Measurements from ENCODE around the gene INHBB.

The INHBB gene

DNA sequence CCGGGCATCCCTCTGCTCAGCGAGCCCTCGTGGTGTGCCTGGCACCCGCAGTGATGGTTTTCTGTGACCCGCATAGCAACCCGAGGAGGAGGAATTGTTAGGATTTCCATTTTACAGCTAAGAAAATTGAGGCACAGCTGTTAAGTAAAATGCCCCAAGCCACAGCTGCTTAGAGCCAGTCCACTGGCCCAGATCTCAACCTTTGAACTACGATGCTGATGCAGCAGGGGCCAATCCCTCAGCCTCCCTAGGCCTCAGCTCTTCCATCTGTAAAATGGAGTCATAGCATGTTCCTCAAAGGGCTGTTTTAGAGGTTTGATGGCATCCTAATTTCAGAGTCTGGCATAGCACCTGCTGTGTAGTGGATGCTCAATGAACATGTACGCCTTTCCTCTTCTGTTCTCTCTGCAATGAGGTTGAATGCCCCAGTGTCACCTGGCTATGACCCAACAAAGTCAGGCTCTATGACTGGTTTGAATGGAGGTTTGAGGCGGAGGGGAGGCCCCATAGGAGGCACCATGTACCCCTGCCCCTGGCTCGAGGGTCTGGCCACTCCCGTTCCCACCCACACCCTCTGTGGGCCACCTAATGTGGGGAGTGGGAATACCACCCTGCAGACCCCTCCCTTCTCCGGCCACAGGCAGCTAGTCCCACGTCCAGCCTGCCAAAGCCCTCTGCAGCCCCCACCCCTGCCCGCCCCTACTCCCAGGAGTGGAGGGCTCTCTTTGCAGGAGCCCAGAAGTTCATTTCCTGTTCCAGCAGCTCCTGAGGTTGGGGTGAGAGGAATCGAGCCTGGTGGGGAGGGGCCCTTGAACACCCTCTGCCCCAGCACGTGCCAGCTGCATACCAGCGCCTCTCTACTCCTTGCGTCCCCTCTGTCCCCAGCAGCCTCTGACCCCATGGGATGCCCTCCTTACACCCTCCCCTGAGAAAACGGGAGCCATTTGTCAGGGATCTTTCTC is 31.0 kb downstream of the INHBB start:
- no peaks in the 10 kb centered on the region for H3K36me3 ChIP-seq (ENCODE audit: insufficient read depth, low read length)
- no peak overlapping the region for H3K9ac ChIP-seq (ENCODE audit: low read depth, low read length)
- H3K4me1 ChIP-seq (ENCODE audit: control insufficient read depth, insufficient read depth, low read length), result no peaks in the 10 kb centered on the region
- peaks cover 68% of the 10 kb centered on the region for H3K27me3 ChIP-seq (ENCODE audit: control insufficient read depth, insufficient read depth, low read length)
- no peak overlapping the region for H3K4me2 ChIP-seq (ENCODE audit: low read length)
- H3K4me3 ChIP-seq (ENCODE audit: low read length), result no peak overlapping the region
- no peaks in the 10 kb centered on the region for H3K9me3 ChIP-seq (replicated peaks; ENCODE audit: low read length)

GRCh38 chr2:120378605-120379004 is 32.7 kb downstream of the INHBB start:
- Histone ChIP-seq H3K4me3 (ENCODE audit: low read length) (no peak overlapping the region), H3K9me3 (replicated peaks; ENCODE audit: low read length) (no peaks in the 10 kb centered on the region), H3K27me3 (ENCODE audit: control insufficient read depth, insufficient read depth, low read length) (peaks cover 79% of the 10 kb centered on the region), H3K4me2 (ENCODE audit: low read length) (no peak overlapping the region), H3K36me3 (ENCODE audit: insufficient read depth, low read length) (no peaks in the 10 kb centered on the region), H3K9ac (ENCODE audit: low read depth, low read length) (no peak overlapping the region), H3K4me1 (ENCODE audit: control insufficient read depth, insufficient read depth, low read length) (no peaks in the 10 kb centered on the region)

DNA sequence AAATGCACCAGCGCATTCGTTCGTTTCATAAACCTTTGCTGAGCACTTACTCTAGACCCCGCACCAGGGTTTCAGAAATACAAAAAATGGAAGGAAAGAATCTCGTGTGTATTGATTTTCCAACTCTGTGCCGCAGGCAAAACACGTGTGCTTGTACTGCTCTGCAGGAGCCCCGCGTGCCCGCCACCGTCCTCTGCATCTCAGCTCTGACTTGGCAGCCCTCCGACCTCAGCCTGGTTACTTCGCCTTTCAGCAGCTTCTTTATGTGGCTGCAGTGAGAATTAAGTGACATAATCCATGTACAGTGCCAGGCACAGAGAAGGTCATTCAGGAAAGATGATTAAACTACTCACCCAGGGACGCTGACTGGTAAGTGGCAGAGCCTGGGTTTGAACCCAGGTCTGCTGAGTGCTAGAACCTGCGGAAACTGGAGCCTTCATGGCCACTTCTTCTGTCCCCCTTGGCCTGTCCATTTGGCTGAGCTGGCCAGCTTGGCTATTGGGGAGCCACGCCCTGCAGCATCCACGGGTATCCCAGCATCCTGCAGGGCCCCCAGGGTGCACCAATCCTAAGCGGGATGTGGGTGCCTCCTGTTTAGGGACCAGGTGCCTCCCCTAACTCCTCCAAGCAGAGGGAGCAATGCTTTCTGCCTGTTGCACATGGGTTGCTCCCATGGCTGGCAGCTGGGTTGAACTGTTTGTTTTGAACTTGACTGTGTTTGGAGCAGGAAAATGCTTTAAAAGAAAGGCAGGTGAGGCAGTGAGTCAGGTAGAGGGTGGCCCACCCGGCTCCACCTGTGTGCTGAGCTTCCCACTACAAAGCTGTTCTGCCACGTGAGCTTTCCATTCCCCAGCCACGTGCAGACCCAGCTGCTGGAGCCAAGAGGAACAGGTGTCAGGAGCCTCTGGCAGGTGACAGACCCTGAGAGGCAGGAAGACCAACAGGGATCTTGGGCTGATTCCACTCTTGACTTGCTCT is 34.3 kb downstream of the INHBB start:
- H3K4me1 ChIP-seq (ENCODE audit: control insufficient read depth, insufficient read depth, low read length), result no peaks in the 10 kb centered on the region
- no peak overlapping the region for H3K9ac ChIP-seq (ENCODE audit: low read depth, low read length)
- H3K4me2 ChIP-seq (ENCODE audit: low read length), result no peak overlapping the region
- peaks cover 69% of the 10 kb centered on the region for H3K27me3 ChIP-seq (ENCODE audit: control insufficient read depth, insufficient read depth, low read length)
- no peak overlapping the region for H3K4me3 ChIP-seq (ENCODE audit: low read length)
- no peaks in the 10 kb centered on the region for H3K36me3 ChIP-seq (ENCODE audit: insufficient read depth, low read length)
- no peaks in the 10 kb centered on the region for H3K9me3 ChIP-seq (replicated peaks; ENCODE audit: low read length)

DNA sequence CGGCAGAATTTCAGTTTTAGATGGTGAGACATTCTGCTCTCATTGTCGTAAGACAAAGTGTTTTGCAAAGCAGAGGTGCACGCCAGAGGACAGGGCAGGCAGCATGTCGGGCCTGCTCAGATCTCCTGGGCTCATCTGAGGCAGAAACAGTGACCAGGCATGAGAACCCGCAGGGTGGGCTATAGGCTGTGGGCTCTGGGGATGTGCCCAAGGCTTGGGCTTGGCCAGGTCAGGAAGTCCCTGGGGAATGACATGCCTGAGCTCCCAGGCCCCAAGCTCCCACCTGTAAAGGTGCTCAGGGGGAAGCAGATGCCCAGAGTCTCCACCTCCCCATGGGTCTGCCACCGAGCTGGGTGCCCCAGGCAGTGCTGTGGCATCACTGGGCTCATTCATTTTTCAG is 35.3 kb downstream of the INHBB start:
- Histone ChIP-seq H3K36me3 (ENCODE audit: insufficient read depth, low read length) (no peaks in the 10 kb centered on the region), H3K27me3 (ENCODE audit: control insufficient read depth, insufficient read depth, low read length) (peaks cover 67% of the 10 kb centered on the region), H3K9ac (ENCODE audit: low read depth, low read length) (no peak overlapping the region), H3K4me3 (ENCODE audit: low read length) (no peak overlapping the region), H3K4me1 (ENCODE audit: control insufficient read depth, insufficient read depth, low read length) (no peaks in the 10 kb centered on the region), H3K4me2 (ENCODE audit: low read length) (no peak overlapping the region), H3K9me3 (replicated peaks; ENCODE audit: low read length) (no peaks in the 10 kb centered on the region)

- Histone ChIP-seq H3K9ac (ENCODE audit: low read depth, low read length) (no peak overlapping the region), H3K9me3 (replicated peaks; ENCODE audit: low read length) (no peaks in the 10 kb centered on the region), H3K4me3 (ENCODE audit: low read length) (no peak overlapping the region), H3K4me1 (ENCODE audit: control insufficient read depth, insufficient read depth, low read length) (no peaks in the 10 kb centered on the region), H3K4me2 (ENCODE audit: low read length) (no peak overlapping the region), H3K27me3 (ENCODE audit: control insufficient read depth, insufficient read depth, low read length) (peaks cover 63% of the 10 kb centered on the region), H3K36me3 (ENCODE audit: insufficient read depth, low read length) (no peaks in the 10 kb centered on the region)
Observed at GRCh38 chr2:120381661-120382060, 35.7 kb downstream of the INHBB start.

GRCh38 chr2:120382541-120383144 is 36.7 kb downstream of the INHBB start:
- Histone ChIP-seq H3K4me3 (ENCODE audit: low read length) (no peak overlapping the region), H3K4me2 (ENCODE audit: low read length) (no peak overlapping the region), H3K27me3 (ENCODE audit: control insufficient read depth, insufficient read depth, low read length) (peaks cover 62% of the 10 kb centered on the region), H3K36me3 (ENCODE audit: insufficient read depth, low read length) (no peaks in the 10 kb centered on the region), H3K9me3 (replicated peaks; ENCODE audit: low read length) (no peaks in the 10 kb centered on the region), H3K9ac (ENCODE audit: low read depth, low read length) (no peak overlapping the region), H3K4me1 (ENCODE audit: control insufficient read depth, insufficient read depth, low read length) (no peaks in the 10 kb centered on the region)

DNA sequence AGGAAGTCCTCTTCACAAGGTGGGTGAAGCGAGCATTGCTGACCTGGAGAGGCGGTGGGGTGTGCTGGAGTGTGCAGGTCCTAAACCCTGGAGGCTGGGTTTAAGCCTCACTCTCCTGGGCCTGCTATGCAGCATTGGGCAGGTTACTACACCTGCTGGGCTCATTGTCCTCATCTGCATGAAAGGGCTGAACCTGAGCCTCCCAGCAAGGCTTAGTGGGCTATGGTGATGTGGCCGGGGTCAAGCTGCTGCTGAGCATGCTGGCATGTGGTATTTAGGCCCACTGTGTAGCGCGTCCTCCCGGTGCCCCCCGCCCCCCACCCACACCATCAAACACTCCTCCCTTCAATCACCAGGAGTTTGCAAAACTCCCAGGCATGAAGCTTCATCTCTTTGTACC is 37.3 kb downstream of the INHBB start:
- Histone ChIP-seq H3K4me1 (ENCODE audit: control insufficient read depth, insufficient read depth, low read length) (no peaks in the 10 kb centered on the region), H3K36me3 (ENCODE audit: insufficient read depth, low read length) (no peaks in the 10 kb centered on the region), H3K9me3 (replicated peaks; ENCODE audit: low read length) (no peaks in the 10 kb centered on the region), H3K9ac (ENCODE audit: low read depth, low read length) (no peak overlapping the region), H3K27me3 (ENCODE audit: control insufficient read depth, insufficient read depth, low read length) (peaks cover 62% of the 10 kb centered on the region), H3K4me2 (ENCODE audit: low read length) (no peak overlapping the region), H3K4me3 (ENCODE audit: low read length) (no peak overlapping the region)

GRCh38 chr2:120383631-120384340 is 37.9 kb downstream of the INHBB start:
- H3K9ac ChIP-seq (ENCODE audit: low read depth, low read length), result no peak overlapping the region
- no peaks in the 10 kb centered on the region for H3K4me1 ChIP-seq (ENCODE audit: control insufficient read depth, insufficient read depth, low read length)
- H3K4me3 ChIP-seq (ENCODE audit: low read length), result no peak overlapping the region
- H3K36me3 ChIP-seq (ENCODE audit: insufficient read depth, low read length), result no peaks in the 10 kb centered on the region
- no peak overlapping the region for H3K4me2 ChIP-seq (ENCODE audit: low read length)
- H3K27me3 ChIP-seq (ENCODE audit: control insufficient read depth, insufficient read depth, low read length), result peaks cover 61% of the 10 kb centered on the region
- no peaks in the 10 kb centered on the region for H3K9me3 ChIP-seq (replicated peaks; ENCODE audit: low read length)

GRCh38 chr2:120384486-120385354 is 38.8 kb downstream of the INHBB start:
- Histone ChIP-seq H3K27me3 (ENCODE audit: control insufficient read depth, insufficient read depth, low read length) (peaks cover 62% of the 10 kb centered on the region), H3K9me3 (replicated peaks; ENCODE audit: low read length) (no peaks in the 10 kb centered on the region), H3K4me2 (ENCODE audit: low read length) (no peak overlapping the region), H3K4me1 (ENCODE audit: control insufficient read depth, insufficient read depth, low read length) (no peaks in the 10 kb centered on the region), H3K36me3 (ENCODE audit: insufficient read depth, low read length) (no peaks in the 10 kb centered on the region), H3K9ac (ENCODE audit: low read depth, low read length) (no peak overlapping the region), H3K4me3 (ENCODE audit: low read length) (no peak overlapping the region)

- Histone ChIP-seq H3K36me3 (ENCODE audit: insufficient read depth, low read length) (no peaks in the 10 kb centered on the region), H3K4me1 (ENCODE audit: control insufficient read depth, insufficient read depth, low read length) (no peaks in the 10 kb centered on the region), H3K4me3 (ENCODE audit: low read length) (no peak overlapping the region), H3K27me3 (ENCODE audit: control insufficient read depth, insufficient read depth, low read length) (peaks cover 62% of the 10 kb centered on the region), H3K4me2 (ENCODE audit: low read length) (no peak overlapping the region), H3K9me3 (replicated peaks; ENCODE audit: low read length) (no peaks in the 10 kb centered on the region), H3K9ac (ENCODE audit: low read depth, low read length) (no peak overlapping the region)
Observed at GRCh38 chr2:120385355-120386127, 39.6 kb downstream of the INHBB start.

Data from skeletal muscle satellite cell (primary cell).